Gastroesophageal sphincter (tissue), 3 donors: ENCODE results near the gene SLC22A31.

Experiments used
- POLR2A ChIP-seq, 2 donors: fragments of 450-650 bp; IDR thresholded peaks; one replicate each; pipeline ENCODE4 v1.6.1; 2017; ENCODE audit warnings: antibody characterized with exemption in 2 of 2, mild to moderate bottlenecking in 2 of 2, moderate library complexity in 1 of 2
- POLR2AphosphoS5 ChIP-seq: sonication (generic); formaldehyde crosslinking; IDR thresholded peaks from one replicate; pipeline ENCODE4 v1.6.1; 2017; ENCODE audit warnings: antibody characterized with exemption
- TF ChIP-seq, protein P1 (sequence below), 4 experiments: fragments of 200-600 bp in 2 of 4; fragments of 450-650 bp in 2 of 4; sonication (generic) in 1 of 4; IDR thresholded peaks; one replicate each; pipeline ENCODE4 v1.5.1; 2017 to 2019; ENCODE audit warnings: antibody characterized with exemption in 4 of 4, mild to moderate bottlenecking in 2 of 4, moderate library complexity in 2 of 4

DNA sequence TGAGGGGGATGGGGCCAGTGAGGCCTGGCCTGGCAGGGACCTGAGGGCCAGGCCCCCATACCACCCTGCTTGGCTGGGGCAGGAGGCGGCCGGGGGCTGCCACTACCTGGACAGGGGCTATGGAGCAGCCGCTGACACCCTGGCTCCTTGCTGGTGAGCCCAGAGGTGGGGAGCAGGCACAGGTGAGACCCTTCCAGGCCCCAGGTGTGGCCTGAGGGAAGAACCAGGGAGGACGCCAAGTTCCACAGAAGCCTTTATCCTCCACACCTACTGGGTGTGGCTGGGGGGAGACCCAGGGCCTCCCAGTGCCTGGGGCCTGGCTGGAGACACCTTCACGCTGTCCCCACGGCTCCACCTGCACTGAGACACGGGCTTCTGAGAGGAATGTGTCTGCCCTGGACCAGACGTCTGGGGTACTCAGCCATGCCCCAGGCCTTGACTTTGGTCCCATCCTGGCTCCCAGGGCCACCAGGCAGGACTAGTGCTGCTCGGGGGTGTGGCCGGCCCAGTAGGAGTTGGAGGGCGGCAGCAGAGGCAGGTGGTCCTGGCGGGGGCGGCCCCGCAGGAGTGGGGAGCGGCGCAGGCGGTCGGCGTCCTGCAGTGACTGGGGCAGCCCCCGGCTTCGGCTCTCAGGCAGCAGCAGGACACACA is 4.7 kb downstream of the SLC22A31 start:
- TF ChIP-seq POLR2A (IDR thresholded peaks at IDR 0.05) (no peak), POLR2AphosphoS5 (no peak)
- TF ChIP-seq, protein P1, sequence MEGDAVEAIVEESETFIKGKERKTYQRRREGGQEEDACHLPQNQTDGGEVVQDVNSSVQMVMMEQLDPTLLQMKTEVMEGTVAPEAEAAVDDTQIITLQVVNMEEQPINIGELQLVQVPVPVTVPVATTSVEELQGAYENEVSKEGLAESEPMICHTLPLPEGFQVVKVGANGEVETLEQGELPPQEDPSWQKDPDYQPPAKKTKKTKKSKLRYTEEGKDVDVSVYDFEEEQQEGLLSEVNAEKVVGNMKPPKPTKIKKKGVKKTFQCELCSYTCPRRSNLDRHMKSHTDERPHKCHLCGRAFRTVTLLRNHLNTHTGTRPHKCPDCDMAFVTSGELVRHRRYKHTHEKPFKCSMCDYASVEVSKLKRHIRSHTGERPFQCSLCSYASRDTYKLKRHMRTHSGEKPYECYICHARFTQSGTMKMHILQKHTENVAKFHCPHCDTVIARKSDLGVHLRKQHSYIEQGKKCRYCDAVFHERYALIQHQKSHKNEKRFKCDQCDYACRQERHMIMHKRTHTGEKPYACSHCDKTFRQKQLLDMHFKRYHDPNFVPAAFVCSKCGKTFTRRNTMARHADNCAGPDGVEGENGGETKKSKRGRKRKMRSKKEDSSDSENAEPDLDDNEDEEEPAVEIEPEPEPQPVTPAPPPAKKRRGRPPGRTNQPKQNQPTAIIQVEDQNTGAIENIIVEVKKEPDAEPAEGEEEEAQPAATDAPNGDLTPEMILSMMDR (IDR thresholded peaks at IDR 0.05), result no peak
